GM21528 (cell line): Measurements from ENCODE around the gene GNB1.
"Not testable (repeated sequence)": the region's sequence is repeated elsewhere in the genome, so short reads cannot be mapped to it uniquely, and the experiment has no call there.

ENCODE experiments used
- ATAC-seq: cut with Tn5 transposase; IDR thresholded peaks from one replicate; pipeline ENCODE4 v1.9.1; 2021; ENCODE audit warnings: mild to moderate bottlenecking, moderate library complexity; ENCODE audit not compliant: unreplicated experiment, low FRiP score

Gene GNB1

GRCh38 chr1:1892079-1892762 is 1.3 kb upstream of the GNB1 start:
- no peak for ATAC-seq

GRCh38 chr1:1891349-1892078 is 627 bp upstream of the GNB1 start:
- ATAC-seq = peak; percentile 6

GRCh38 chr1:1889847-1890505 is 911 bp downstream of the GNB1 start:
- peak; percentile 44 for ATAC-seq

- ATAC-seq = no peak
These were observed 1.7 kb downstream of the GNB1 start for GRCh38 chr1:1889090-1889750.

GRCh38 chr1:1883890-1884289 is 7.0 kb downstream of the GNB1 start:
- ATAC-seq = not testable (repeated sequence)

GRCh38 chr1:1883092-1883873 is 7.6 kb downstream of the GNB1 start:
- no peak for ATAC-seq

- no peak for ATAC-seq
These were observed 9.2 kb downstream of the GNB1 start for GRCh38 chr1:1881727-1882126.

GRCh38 chr1:1880617-1881312 is 10.1 kb downstream of the GNB1 start:
- no peak for ATAC-seq

GRCh38 chr1:1879942-1880341 is 10.9 kb downstream of the GNB1 start:
- ATAC-seq = no peak

- ATAC-seq = no peak
These were observed 12.9 kb downstream of the GNB1 start for GRCh38 chr1:1877865-1878436.

- ATAC-seq = no peak
These were observed 14.5 kb downstream of the GNB1 start for GRCh38 chr1:1876335-1876930.

- ATAC-seq = no peak
These were observed 15.0 kb downstream of the GNB1 start for GRCh38 chr1:1875932-1876331.

GRCh38 chr1:1874901-1875300 is 16.0 kb downstream of the GNB1 start:
- no peak for ATAC-seq

GRCh38 chr1:1873186-1873585 is 17.7 kb downstream of the GNB1 start:
- no peak for ATAC-seq

- ATAC-seq = no peak
These were observed 18.4 kb downstream of the GNB1 start for GRCh38 chr1:1872329-1872994.

- no peak for ATAC-seq
These were observed 21.4 kb downstream of the GNB1 start for GRCh38 chr1:1869469-1869868.

- ATAC-seq = no peak
These were observed 23.7 kb downstream of the GNB1 start for GRCh38 chr1:1867164-1867563.

GRCh38 chr1:1862905-1863547 is 27.9 kb downstream of the GNB1 start:
- ATAC-seq = no peak
